Left lung (tissue), 10 donors: ENCODE data around the gene ST8SIA1. TPM values are rescaled to one million over a fixed set of nuclear protein-coding genes. Genes with fewer than 3 reads are reported as not detected.

Source experiments
- ATAC-seq: fragments of 200-7000 bp; cut with Tn5 transposase; one replicate; pipeline ENCODE4 v1.9.1; 2020; ENCODE audit warnings: moderate library complexity
- DNase-seq, 4 donors: peaks; one replicate each; pipeline ENCODE4 v3.0.0-alpha.2; 2013 to 2020
- H3K27ac ChIP-seq, 2 donors: fragments of 200-600 bp; sonication (generic) in 1 of 2; one replicate each; pipeline versions ENCODE4 v1.5.0 to v1.8.0; 2020 to 2021
- H3K27me3 ChIP-seq, 2 donors: fragments of 200-600 bp; sonication (generic) in 1 of 2; one replicate each; pipeline versions ENCODE4 v1.5.0 to v1.8.0; 2020 to 2021
- H3K36me3 ChIP-seq, 2 donors: fragments of 200-600 bp; sonication (generic) in 1 of 2; one replicate each; pipeline versions ENCODE4 v1.5.0 to v1.8.0; 2020 to 2021
- H3K4me1 ChIP-seq, 2 donors: fragments of 200-600 bp; one replicate each; pipeline ENCODE4 v1.8.0; 2021
- H3K4me3 ChIP-seq, 2 donors: fragments of 200-600 bp; sonication (generic) in 1 of 2; one replicate each; pipeline versions ENCODE4 v1.5.0 to v1.8.0; 2020 to 2021; ENCODE audit warnings: mild to moderate bottlenecking in 1 of 2
- H3K9me3 ChIP-seq, 2 donors: fragments of 200-600 bp; sonication (generic) in 1 of 2; one replicate each; pipeline versions ENCODE4 v1.5.0 to v1.8.0; 2020 to 2021
- intact Hi-C, 2 donors: fragments of 100-400 bp; cut with DNase I; formaldehyde crosslinking; loops; one replicate each; pipeline versions ENCODE4 v1.11.2 to v1.14.2; 2022
- polyA plus RNA-seq, 6 donors: library from polyadenylated mRNA; unstranded; fragments of 120-200 nt; gene quantifications; one replicate each; pipeline ENCODE4 v1.2.1, GENCODE V29; 2013; ENCODE audit not compliant: insufficient read length in 6 of 6
- total RNA-seq, 2 donors: library from RNA; stranded (reverse); fragmentation: NEBNext Ultra II Directional; extraction: Animal tissue kit (Norgen Biotek cat#: 25700); gene quantifications; one replicate each; pipeline ENCODE4 v1.2.1, GENCODE V29; 2021
- TF ChIP-seq, protein P1 (sequence below), 2 donors: fragments of 200-600 bp; sonication (generic) in 1 of 2; IDR thresholded peaks; one replicate each; pipeline versions ENCODE4 v1.5.0 to v1.8.0; 2021; ENCODE audit warnings: antibody characterized with exemption in 2 of 2
- donor health status: DM: no; HTN: yes; CAD: no.
- donor health status: DM: no; HTN: no; CAD: no.

ST8SIA1 gene
- total and polyA plus RNA-seq, 8 donors: 2.4 to 15.8 (median 10.0) TPM

GRCh38 chr12:22217556-22217955 is 117.0 kb downstream of the ST8SIA1 start:
- TF ChIP-seq, protein P1, sequence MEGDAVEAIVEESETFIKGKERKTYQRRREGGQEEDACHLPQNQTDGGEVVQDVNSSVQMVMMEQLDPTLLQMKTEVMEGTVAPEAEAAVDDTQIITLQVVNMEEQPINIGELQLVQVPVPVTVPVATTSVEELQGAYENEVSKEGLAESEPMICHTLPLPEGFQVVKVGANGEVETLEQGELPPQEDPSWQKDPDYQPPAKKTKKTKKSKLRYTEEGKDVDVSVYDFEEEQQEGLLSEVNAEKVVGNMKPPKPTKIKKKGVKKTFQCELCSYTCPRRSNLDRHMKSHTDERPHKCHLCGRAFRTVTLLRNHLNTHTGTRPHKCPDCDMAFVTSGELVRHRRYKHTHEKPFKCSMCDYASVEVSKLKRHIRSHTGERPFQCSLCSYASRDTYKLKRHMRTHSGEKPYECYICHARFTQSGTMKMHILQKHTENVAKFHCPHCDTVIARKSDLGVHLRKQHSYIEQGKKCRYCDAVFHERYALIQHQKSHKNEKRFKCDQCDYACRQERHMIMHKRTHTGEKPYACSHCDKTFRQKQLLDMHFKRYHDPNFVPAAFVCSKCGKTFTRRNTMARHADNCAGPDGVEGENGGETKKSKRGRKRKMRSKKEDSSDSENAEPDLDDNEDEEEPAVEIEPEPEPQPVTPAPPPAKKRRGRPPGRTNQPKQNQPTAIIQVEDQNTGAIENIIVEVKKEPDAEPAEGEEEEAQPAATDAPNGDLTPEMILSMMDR (IDR thresholded peaks at IDR 0.05): no peak
- DNase-seq: peak in 2 of 4 donors; percentile 88
- no peaks in the 10 kb centered on the region for H3K4me1 ChIP-seq
- H3K36me3 ChIP-seq: no peaks in the 10 kb centered on the region
- no peak for ATAC-seq
- intact Hi-C loops: no loop called here
- no peak overlapping the region for H3K4me3 ChIP-seq
- H3K27me3 ChIP-seq: no peaks in the 10 kb centered on the region
- no peak overlapping the region for H3K27ac ChIP-seq
- no peaks in the 10 kb centered on the region for H3K9me3 ChIP-seq

- no peaks in the 10 kb centered on the region for H3K9me3 ChIP-seq
- no peak for ATAC-seq
- H3K4me3 ChIP-seq: no peak overlapping the region
- H3K27ac ChIP-seq: no peak overlapping the region
- intact Hi-C loops: no loop called here
- TF ChIP-seq, protein P1 (IDR thresholded peaks at IDR 0.05): no peak
- no peaks in the 10 kb centered on the region for H3K36me3 ChIP-seq
- H3K27me3 ChIP-seq: no peaks in the 10 kb centered on the region
- no peak for DNase-seq
- H3K4me1 ChIP-seq: no peaks in the 10 kb centered on the region
Measured at GRCh38 chr12:22215467-22216253, 118.8 kb downstream of the ST8SIA1 start.

DNA sequence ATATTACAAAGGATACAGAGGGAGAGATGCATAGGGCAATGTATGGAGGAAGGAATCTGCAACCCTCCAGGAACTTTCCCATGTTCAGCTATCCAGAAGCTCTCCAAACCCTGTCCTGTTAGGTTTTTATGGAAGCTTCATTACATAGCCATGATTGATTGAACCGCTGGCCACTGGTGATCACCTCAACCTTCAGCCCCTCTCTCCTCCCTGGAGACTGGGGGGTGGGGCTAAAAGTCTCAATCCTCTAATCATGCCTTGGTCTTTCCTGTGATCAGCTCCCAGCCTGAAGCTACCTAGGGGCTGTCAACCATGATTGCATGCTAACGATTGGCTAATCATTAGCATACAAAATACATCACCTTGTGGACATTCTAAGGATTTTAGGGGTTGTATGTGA is 123.4 kb downstream of the ST8SIA1 start:
- ATAC-seq (no peak), DNase-seq (no peak)
- no peak overlapping the region for H3K4me3 ChIP-seq
- no peaks in the 10 kb centered on the region for H3K4me1 ChIP-seq
- TF ChIP-seq, protein P1 (IDR thresholded peaks at IDR 0.05): no peak
- intact Hi-C loops: no loop called here
- no peaks in the 10 kb centered on the region for H3K36me3 ChIP-seq
- no peak overlapping the region for H3K27ac ChIP-seq
- no peaks in the 10 kb centered on the region for H3K27me3 ChIP-seq
- H3K9me3 ChIP-seq: no peaks in the 10 kb centered on the region

GRCh38 chr12:22209422-22209821 is 125.1 kb downstream of the ST8SIA1 start:
- H3K27me3 ChIP-seq: no peaks in the 10 kb centered on the region
- no peak for DNase-seq
- intact Hi-C loops: no loop called here
- H3K36me3 ChIP-seq: no peaks in the 10 kb centered on the region
- no peak overlapping the region for H3K4me3 ChIP-seq
- no peak for ATAC-seq
- H3K4me1 ChIP-seq: no peaks in the 10 kb centered on the region
- no peaks in the 10 kb centered on the region for H3K9me3 ChIP-seq
- TF ChIP-seq, protein P1 (IDR thresholded peaks at IDR 0.05): no peak
- no peak overlapping the region for H3K27ac ChIP-seq

DNA sequence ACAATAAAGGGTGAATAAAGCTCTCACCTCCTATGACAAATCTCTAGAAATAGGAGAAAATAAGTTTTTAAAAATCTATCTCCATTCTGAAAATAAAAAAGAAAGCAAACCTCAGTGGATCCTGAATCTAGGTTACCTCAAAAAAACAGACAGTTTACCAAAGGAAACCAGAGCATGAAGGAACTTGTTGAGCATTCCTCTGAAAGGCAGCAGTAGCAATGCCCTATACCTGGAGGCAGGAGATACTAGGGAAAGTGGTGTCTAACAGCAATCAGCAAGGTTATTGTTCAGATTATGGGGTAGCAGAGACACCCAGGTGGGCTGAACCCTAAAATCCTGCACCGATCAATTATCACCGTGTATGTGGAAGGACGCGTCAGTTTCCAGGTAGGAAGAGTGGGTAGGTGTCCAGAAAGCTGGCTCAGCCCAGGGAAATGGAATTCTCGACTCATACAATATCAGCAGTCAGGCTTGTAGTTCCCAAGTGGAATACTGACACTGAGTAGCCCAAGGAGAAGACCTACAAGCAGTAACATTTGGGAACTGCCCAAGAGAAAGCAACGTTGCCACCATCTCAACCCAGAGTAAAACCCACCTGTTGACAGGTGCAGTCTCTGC is 128.3 kb downstream of the ST8SIA1 start:
- intact Hi-C loops: no loop called here
- no peaks in the 10 kb centered on the region for H3K4me1 ChIP-seq
- H3K27ac ChIP-seq: no peak overlapping the region
- no peaks in the 10 kb centered on the region for H3K36me3 ChIP-seq
- ATAC-seq: no peak
- TF ChIP-seq, protein P1 (IDR thresholded peaks at IDR 0.05): no peak
- no peak for DNase-seq
- H3K4me3 ChIP-seq: no peak overlapping the region
- H3K9me3 ChIP-seq: peaks cover 0 to 4% of the 10 kb centered on the region in 2 donors
- no peaks in the 10 kb centered on the region for H3K27me3 ChIP-seq
